IMR-90 (cell line): Measurements from ENCODE around the gene TULP4. TPM values are rescaled to one million over a fixed set of nuclear protein-coding genes. Genes with fewer than 3 reads are reported as not detected.

Experiments used
- ATAC-seq: fragments of 200-7000 bp; cut with Tn5 transposase; 2 replicates; pipeline ENCODE4 v1.9.1; 2020; ENCODE audit warnings: low read depth, mild to moderate bottlenecking, moderate library complexity
- BruUV-seq: library from RNA; stranded (reverse); fragments of 400-500 nt; replicated peaks from 2 replicates; lab custom pipeline; 2021; lab: Mats Ljungman, UMichigan
- CTCF ChIA-PET: fragments of 300-600 bp; formaldehyde crosslinking; extraction: SDS; loops from one replicate; lab custom pipeline; 2021; ENCODE audit warnings: antibody characterized with exemption; lab: Yijun Ruan, JAX
- POLR2A ChIA-PET: fragments of 300-600 bp; sonication (Branson Sonifier 250); formaldehyde crosslinking; loops from one replicate; lab custom pipeline; 2022; ENCODE audit warnings: antibody characterized with exemption; ENCODE audit not compliant: unreplicated experiment; lab: Charles Lee
- DNase-seq: peaks from one replicate; pipeline ENCODE4 v3.0.0; 2013
- H2AFZ ChIP-seq: replicated peaks from 2 replicates; pipeline ENCODE3; 2013; ENCODE audit warnings: low read length, mild to moderate bottlenecking; ENCODE audit not compliant: poor library complexity
- H2AK5ac ChIP-seq: 2 replicates; pipeline ENCODE4 v1.6.1; 2013; ENCODE audit warnings: low read depth, low read length, inconsistent platforms
- H2AK9ac ChIP-seq: replicated peaks from 2 replicates; pipeline ENCODE3; 2013; ENCODE audit warnings: mild to moderate bottlenecking, low read depth, low read length, moderate library complexity; ENCODE audit not compliant: poor library complexity
- H2BK120ac ChIP-seq: 2 replicates; pipeline ENCODE4 v1.6.1; 2013; ENCODE audit warnings: low read depth, low read length, inconsistent platforms
- H2BK15ac ChIP-seq: 3 replicates; pipeline ENCODE4 v1.6.1; 2013; ENCODE audit warnings: low read depth, low read length, inconsistent platforms
- H2BK20ac ChIP-seq: 2 replicates; pipeline ENCODE4 v1.6.1; 2013; ENCODE audit warnings: low read depth, mild to moderate bottlenecking, inconsistent platforms, low read length, moderate library complexity
- H2BK5ac ChIP-seq: 2 replicates; pipeline ENCODE4 v1.6.1; 2013; ENCODE audit warnings: mild to moderate bottlenecking, low read depth, low read length, inconsistent platforms; ENCODE audit not compliant: poor library complexity, severe bottlenecking
- H3K14ac ChIP-seq: replicated peaks from 2 replicates; pipeline ENCODE4 v1.6.1; 2013; ENCODE audit warnings: low read depth, low read length, inconsistent platforms
- H3K18ac ChIP-seq: 2 replicates; pipeline ENCODE4 v1.6.1; 2013; ENCODE audit warnings: low read depth, low read length, control low read depth
- H3K23ac ChIP-seq: 2 replicates; pipeline ENCODE4 v1.6.1; 2013; ENCODE audit warnings: low read depth, low read length, inconsistent platforms
- H3K27ac ChIP-seq: 2 replicates; pipeline ENCODE4 v1.5.1; 2013; ENCODE audit warnings: mild to moderate bottlenecking, control low read depth, low read length; ENCODE audit not compliant: insufficient read depth
- H3K27me3 ChIP-seq: 2 replicates; pipeline ENCODE4 v1.6.1; 2013; ENCODE audit warnings: low read length; ENCODE audit not compliant: control insufficient read depth, insufficient read depth
- H3K36me3 ChIP-seq: 2 replicates; pipeline ENCODE4 v1.6.1; 2013; ENCODE audit warnings: low read length, mixed read lengths; ENCODE audit not compliant: control insufficient read depth, insufficient read depth
- H3K4ac ChIP-seq: 2 replicates; pipeline ENCODE4 v1.6.1; 2013; ENCODE audit warnings: low read depth, low read length, inconsistent platforms
- H3K4me1 ChIP-seq: 2 replicates; pipeline ENCODE4 v1.6.1; 2013; ENCODE audit warnings: low read length, mixed read lengths; ENCODE audit not compliant: control insufficient read depth, insufficient read depth
- H3K4me2 ChIP-seq: 2 replicates; pipeline ENCODE4 v1.6.1; 2013; ENCODE audit warnings: low read depth, mild to moderate bottlenecking, control low read depth, low read length, moderate library complexity
- H3K4me3 ChIP-seq: 2 replicates; pipeline ENCODE4 v1.5.1; 2013; ENCODE audit warnings: low read depth, mild to moderate bottlenecking, control low read depth, low read length, moderate library complexity; ENCODE audit not compliant: insufficient read depth
- H3K56ac ChIP-seq: 2 replicates; pipeline ENCODE4 v1.6.1; 2013; ENCODE audit warnings: low read length, inconsistent platforms; ENCODE audit not compliant: insufficient read depth; ENCODE audit errors: extremely low read depth
- H3K79me1 ChIP-seq, 2 experiments: 2 replicates each; pipeline ENCODE4 v1.6.1; 2013; ENCODE audit warnings: low read length in 2 of 2, inconsistent platforms in 1 of 2, low read depth in 1 of 2
- H3K9ac ChIP-seq: 2 replicates; pipeline ENCODE4 v1.6.1; 2013; ENCODE audit warnings: low read depth, low read length, control low read depth
- H3K9me1 ChIP-seq: 2 replicates; pipeline ENCODE4 v1.6.1; 2013; ENCODE audit warnings: low read length, inconsistent platforms; ENCODE audit not compliant: insufficient read depth
- H3K9me3 ChIP-seq: 2 replicates; pipeline ENCODE4 v1.6.1; 2013; ENCODE audit warnings: low read length; ENCODE audit not compliant: control insufficient read depth, insufficient read depth
- H4K20me1 ChIP-seq: 2 replicates; pipeline ENCODE4 v1.6.1; 2013; ENCODE audit warnings: low read length, inconsistent platforms; ENCODE audit not compliant: insufficient read depth
- H4K5ac ChIP-seq: 2 replicates; pipeline ENCODE4 v1.6.1; 2013; ENCODE audit warnings: mild to moderate bottlenecking, low read depth, low read length, control low read depth
- H4K8ac ChIP-seq, 2 experiments: 2 replicates each; pipeline ENCODE4 v1.6.1; 2013; ENCODE audit warnings: low read depth in 2 of 2, low read length in 2 of 2, control low read depth in 1 of 2, inconsistent platforms in 1 of 2
- H4K91ac ChIP-seq: 2 replicates; pipeline ENCODE4 v1.6.1; 2013; ENCODE audit warnings: low read depth, low read length, inconsistent platforms; ENCODE audit not compliant: insufficient read depth
- BHLHE40 ChIP-seq: fragments of 150-350 bp; IDR thresholded peaks from 2 replicates; pipeline ENCODE4 v1.6.1; 2016; ENCODE audit warnings: mild to moderate bottlenecking, low read depth, low read length
- CEBPB ChIP-seq: IDR thresholded peaks from 2 replicates; pipeline ENCODE4 v1.6.1; 2012; ENCODE audit warnings: low read depth, low read length, improper control_type of control experiment
- CHD1 ChIP-seq: IDR thresholded peaks from 2 replicates; pipeline ENCODE4 v1.6.1; 2012; ENCODE audit warnings: low read depth, low read length, improper control_type of control experiment
- FOS ChIP-seq: fragments of 150-350 bp; IDR thresholded peaks from 2 replicates; pipeline ENCODE4 v1.6.1; 2016; ENCODE audit warnings: low read depth, low read length
- MAFK ChIP-seq: IDR thresholded peaks from 2 replicates; pipeline ENCODE4 v1.6.1; 2012; ENCODE audit warnings: low read depth, low read length, improper control_type of control experiment
- NFE2L2 ChIP-seq: fragments of 150-350 bp; IDR thresholded peaks from 2 replicates; pipeline ENCODE4 v1.6.1; 2016; ENCODE audit warnings: low read depth, mild to moderate bottlenecking, low read length
- RAD21 ChIP-seq: IDR thresholded peaks from 2 replicates; pipeline ENCODE4 v1.6.1; 2012; ENCODE audit warnings: low read length, improper control_type of control experiment
- RFX5 ChIP-seq: IDR thresholded peaks from 2 replicates; pipeline ENCODE4 v1.8.0; 2012; ENCODE audit warnings: low read depth, mild to moderate bottlenecking, low read length, moderate library complexity
- SMC3 ChIP-seq: fragments of 150-350 bp; IDR thresholded peaks from 2 replicates; pipeline ENCODE4 v1.6.1; 2016; ENCODE audit warnings: low read depth, mild to moderate bottlenecking, antibody characterized with exemption, low read length, moderate library complexity
- WGBS, 2 experiments: methylation state at CpG; one replicate each; pipeline versions ENCODE4 v1.1.5 to v1.1.7; 2013; ENCODE audit warnings: missing lambda C conversion rate in 2 of 2; ENCODE audit not compliant: insufficient read length in 1 of 2; ENCODE audit errors: extremely low coverage in 2 of 2; 5-methylcytosine and 5-hydroxymethylcytosine counted together
- dilution Hi-C: fragments of 300-500 bp; cut with HindIII; formaldehyde crosslinking; loops from one replicate; pipeline ENCODE4 v1.14.3; 2018; ENCODE audit warnings: low sequenced_read_pairs; ENCODE audit not compliant: unreplicated experiment
- in situ Hi-C: fragments of 300-500 bp; cut with MboI; formaldehyde crosslinking; loops from 3 replicates; pipeline ENCODE4 v1.14.3; 2019; ENCODE audit warnings: low sequenced_read_pairs, inconsistent platforms, mixed read lengths
- intact Hi-C: fragments of 100-400 bp; cut with micrococcal nuclease; formaldehyde crosslinking; loops from 2 replicates; pipeline ENCODE4 v1.10.0; 2022
- polyA plus RNA-seq, 3 experiments: library from polyadenylated mRNA; depleted of rRNA; stranded (reverse); fragments of >200 nt; gene quantifications; 2 replicates each; pipeline ENCODE4 v1.2.3, GENCODE V29; 2012; ENCODE audit warnings: low replicate concordance in 1 of 3
- total RNA-seq: library from RNA; depleted of rRNA; stranded (reverse); fragments of >200 nt; gene quantifications from 2 replicates; pipeline ENCODE4 v1.2.3, GENCODE V29; 2012
- TF ChIP-seq, protein P1 (sequence below): fragments of 150-350 bp; IDR thresholded peaks from 2 replicates; pipeline ENCODE4 v1.6.1; 2016; ENCODE audit warnings: low read depth, mild to moderate bottlenecking, low read length, moderate library complexity, borderline replicate concordance

The TULP4 gene
- total and polyA plus RNA-seq, 2 of the 4 experiments (the other 2 are of a cell fraction): 8.1 to 30.6 TPM

DNA sequence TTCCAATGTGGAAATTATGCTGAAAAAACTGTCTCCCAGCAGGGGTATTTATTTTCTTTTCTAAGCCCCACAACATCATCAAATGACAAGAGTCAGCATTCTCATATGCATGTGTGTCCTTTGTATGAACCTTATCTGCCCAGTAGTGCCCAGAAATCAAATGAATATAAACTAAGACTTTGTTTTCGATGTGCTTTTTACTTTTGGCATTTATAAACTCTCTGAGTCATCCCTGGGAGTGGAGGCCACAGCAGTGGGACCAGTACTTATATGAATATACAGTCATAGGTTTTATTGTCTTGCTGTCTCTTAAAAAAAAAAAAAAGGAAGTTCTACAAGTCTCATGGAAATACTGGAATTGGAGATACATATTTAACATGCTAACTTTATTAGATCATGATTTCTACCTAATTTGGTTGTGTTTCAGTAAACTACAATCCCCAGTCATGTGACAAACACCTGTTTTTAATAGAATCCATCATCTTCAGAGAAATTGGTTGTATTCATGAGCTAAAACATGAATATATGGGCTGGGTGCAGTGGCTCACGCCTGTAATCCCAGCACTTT is 148.4 kb downstream of the TULP4 start:
- peaks cover 3% of the 10 kb centered on the region for H3K9me1 ChIP-seq
- peaks cover 11% of the 10 kb centered on the region for H3K4me1 ChIP-seq
- H2BK15ac ChIP-seq: no peak overlapping the region
- H3K56ac ChIP-seq: no peak overlapping the region
- no CpG with 5 or more reads among the region's 2 CpGs for WGBS, 2 experiments
- H2BK120ac ChIP-seq: no peak overlapping the region
- dilution Hi-C loops (no loop called here), intact Hi-C loops (loop anchor here (2.0 kb wide), 1 partner anchor 14 kb away; no protein-coding TSS in a partner anchor), in situ Hi-C loops (no loop called here)
- no peak overlapping the region for H3K18ac ChIP-seq
- peak; percentile 81 for ATAC-seq
- no peak overlapping the region for H4K91ac ChIP-seq
- H2AK5ac ChIP-seq: no peak overlapping the region
- H3K9ac ChIP-seq: no peak overlapping the region
- H3K36me3 ChIP-seq: peaks cover 8% of the 10 kb centered on the region
- H2AK9ac ChIP-seq: no peak overlapping the region
- TF ChIP-seq RAD21 (no peak), CHD1 (no peak), MAFK (peak; percentile 75), CEBPB (no peak), FOS (0 out of 2 replicates have a peak, but pooled peaks have one; percentile 21), BHLHE40 (no peak; the same call in 1 of the 2 replicates), SMC3 (0 out of 2 replicates have a peak, but pooled peaks have one; percentile 2), RFX5 (no peak), NFE2L2 (no peak)
- TF ChIP-seq, protein P1, sequence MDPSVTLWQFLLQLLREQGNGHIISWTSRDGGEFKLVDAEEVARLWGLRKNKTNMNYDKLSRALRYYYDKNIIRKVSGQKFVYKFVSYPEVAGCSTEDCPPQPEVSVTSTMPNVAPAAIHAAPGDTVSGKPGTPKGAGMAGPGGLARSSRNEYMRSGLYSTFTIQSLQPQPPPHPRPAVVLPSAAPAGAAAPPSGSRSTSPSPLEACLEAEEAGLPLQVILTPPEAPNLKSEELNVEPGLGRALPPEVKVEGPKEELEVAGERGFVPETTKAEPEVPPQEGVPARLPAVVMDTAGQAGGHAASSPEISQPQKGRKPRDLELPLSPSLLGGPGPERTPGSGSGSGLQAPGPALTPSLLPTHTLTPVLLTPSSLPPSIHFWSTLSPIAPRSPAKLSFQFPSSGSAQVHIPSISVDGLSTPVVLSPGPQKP: no peak
- H3K79me1 ChIP-seq: no peaks in the 10 kb centered on the region; a peak in 1 of 4 replicates
- H2AFZ ChIP-seq: no peak overlapping the region
- H3K23ac ChIP-seq: no peak overlapping the region
- ChIA-PET CTCF (interaction anchor here (0.6 to 1.4 kb wide), 2 partner anchors 13 to 43 kb away, joined by 3 to 4 read pairs; no protein-coding TSS in a partner anchor), POLR2A (no interaction called here)
- peak; percentile 86 for DNase-seq
- H2BK20ac ChIP-seq: no peak overlapping the region
- H3K27ac ChIP-seq: no peak overlapping the region
- H3K4me2 ChIP-seq: no peak overlapping the region
- H3K4me3 ChIP-seq: no peak overlapping the region
- no peak overlapping the region for H4K8ac ChIP-seq
- no peak overlapping the region for H3K14ac ChIP-seq
- no peak overlapping the region for H4K5ac ChIP-seq
- no peaks in the 10 kb centered on the region for H3K27me3 ChIP-seq
- no peak overlapping the region for H2BK5ac ChIP-seq
- H4K20me1 ChIP-seq: no peaks in the 10 kb centered on the region
- no TSS peak for BruUV-seq
- no peaks in the 10 kb centered on the region for H3K9me3 ChIP-seq
- H3K4ac ChIP-seq: no peak overlapping the region
